OCI-LY1 (cell line): ENCODE results near the gene ASB15.

Experiments
- H2AFZ ChIP-seq: fragments of 200-600 bp; sonication (generic), shearing (Covaris generic); 2 replicates; pipeline ENCODE4 v1.6.0; 2014; ENCODE audit warnings: antibody characterized with exemption, mild to moderate bottlenecking, low read length
- H3F3A ChIP-seq: fragments of 200-600 bp; sonication (generic), shearing (Covaris generic); 2 replicates; pipeline ENCODE4 v1.6.0; 2014; ENCODE audit warnings: mild to moderate bottlenecking, antibody characterized with exemption, low read length, moderate library complexity; ENCODE audit not compliant: insufficient read depth
- H3K27ac ChIP-seq: fragments of 200-600 bp; sonication (generic); 2 replicates; pipeline ENCODE4 v1.5.1; 2014; ENCODE audit warnings: low read length, mixed run types, mild to moderate bottlenecking, low read depth; ENCODE audit not compliant: poor library complexity, severe bottlenecking
- H3K27me3 ChIP-seq: fragments of 200-600 bp; sonication (generic); 2 replicates; pipeline ENCODE4 v1.6.0; 2014; ENCODE audit warnings: antibody characterized with exemption, mild to moderate bottlenecking, low read length, moderate library complexity; ENCODE audit not compliant: insufficient read depth
- H3K36me3 ChIP-seq: fragments of 200-600 bp; sonication (generic); 2 replicates; pipeline ENCODE4 v1.6.1; 2014; ENCODE audit warnings: mild to moderate bottlenecking, antibody characterized with exemption, low read length, moderate library complexity, mixed read lengths; ENCODE audit not compliant: insufficient read depth
- H3K4me1 ChIP-seq: fragments of 200-600 bp; sonication (generic); 2 replicates; pipeline ENCODE4 v1.5.1; 2014; ENCODE audit warnings: mild to moderate bottlenecking, low read length, moderate library complexity; ENCODE audit not compliant: insufficient read depth, severe bottlenecking
- H3K4me2 ChIP-seq: fragments of 200-600 bp; sonication (generic), shearing (Covaris generic); 2 replicates; pipeline ENCODE4 v1.6.1; 2014; ENCODE audit warnings: low read length
- H3K4me3 ChIP-seq: fragments of 200-600 bp; sonication (generic); 2 replicates; pipeline ENCODE4 v1.5.1; 2014; ENCODE audit warnings: low read length, low read depth, mild to moderate bottlenecking, mixed read lengths; ENCODE audit not compliant: poor library complexity, severe bottlenecking
- H3K79me2 ChIP-seq: fragments of 200-600 bp; shearing (Covaris generic); 2 replicates; pipeline ENCODE4 v1.6.1; 2016; ENCODE audit warnings: mixed run types, low read length, mixed read lengths; ENCODE audit not compliant: insufficient read depth
- H3K9ac ChIP-seq: fragments of 200-600 bp; sonication (generic), shearing (Covaris generic); 2 replicates; pipeline ENCODE4 v1.6.1; 2014; ENCODE audit warnings: mild to moderate bottlenecking, low read length, mixed read lengths
- H3K9me2 ChIP-seq: fragments of 200-600 bp; sonication (generic), shearing (Covaris generic); 2 replicates; pipeline ENCODE4 v1.6.1; 2014; ENCODE audit warnings: low read depth, mild to moderate bottlenecking, low read length, mixed read lengths
- H3K9me3 ChIP-seq: fragments of 200-600 bp; shearing (Covaris generic); 2 replicates; pipeline ENCODE4 v1.6.1; 2014; ENCODE audit warnings: low read length, mixed read lengths
- H4K20me1 ChIP-seq: fragments of 200-600 bp; sonication (generic), shearing (Covaris generic); 2 replicates; pipeline ENCODE4 v1.6.0; 2016; ENCODE audit warnings: mild to moderate bottlenecking, low read length; ENCODE audit not compliant: insufficient read depth
- EZH2 ChIP-seq: fragments of 200-600 bp; sonication (generic), shearing (Covaris generic); IDR thresholded peaks from 2 replicates; pipeline ENCODE4 v1.8.0; 2017; ENCODE audit warnings: borderline replicate concordance, mixed run types, mild to moderate bottlenecking, antibody characterized with exemption, low read length, moderate library complexity, mixed read lengths
- TF ChIP-seq, protein P1 (sequence below): fragments of 200-600 bp; sonication (generic), shearing (Covaris generic); IDR thresholded peaks from 2 replicates; pipeline ENCODE4 v1.5.1; 2017; ENCODE audit warnings: mild to moderate bottlenecking, antibody characterized with exemption, low read length, moderate library complexity, mixed read lengths

ASB15 gene

DNA sequence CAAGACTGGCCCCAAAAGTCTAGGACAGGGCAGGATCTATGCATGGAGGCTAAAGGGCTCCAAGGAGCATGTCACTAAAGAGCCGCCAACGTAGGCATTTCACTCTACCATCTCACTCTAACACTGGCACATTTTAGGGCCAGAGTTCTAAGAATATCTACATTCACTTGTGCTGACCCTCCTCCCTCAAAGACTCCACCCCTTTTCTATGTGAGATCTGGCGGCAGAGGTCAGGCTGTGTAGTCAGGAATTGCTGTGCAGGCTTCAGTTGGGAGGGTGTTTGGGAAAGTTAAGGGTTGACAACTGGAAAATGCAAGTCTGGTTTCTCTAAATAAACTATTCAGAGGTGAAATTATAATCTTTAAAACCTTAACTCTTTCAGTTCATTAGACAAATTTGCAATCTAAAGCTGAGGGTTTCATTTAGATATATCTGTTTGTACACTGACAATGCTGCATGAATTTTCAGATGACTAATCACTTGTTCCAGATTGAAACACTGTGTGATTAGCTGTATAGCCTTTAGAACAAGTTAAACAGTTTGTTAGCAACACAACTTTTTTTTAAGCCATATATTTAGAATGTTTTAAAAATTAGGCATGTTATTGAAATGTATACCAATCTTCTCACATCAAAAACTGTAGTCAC lies 72.3 kb downstream of the ASB15 start:
- Histone ChIP-seq H2AFZ (no peak overlapping the region), H3K4me3 (no peak overlapping the region), H3K27ac (no peak overlapping the region), H3K9ac (no peak overlapping the region), H3K9me2 (no peaks in the 10 kb centered on the region), H4K20me1 (no peaks in the 10 kb centered on the region), H3K27me3 (no peaks in the 10 kb centered on the region), H3K9me3 (no peaks in the 10 kb centered on the region), H3K79me2 (no peaks in the 10 kb centered on the region), H3K4me1 (no peaks in the 10 kb centered on the region), H3K4me2 (no peak overlapping the region), H3F3A (no peaks in the 10 kb centered on the region), H3K36me3 (no peaks in the 10 kb centered on the region)
- TF ChIP-seq, protein P1, sequence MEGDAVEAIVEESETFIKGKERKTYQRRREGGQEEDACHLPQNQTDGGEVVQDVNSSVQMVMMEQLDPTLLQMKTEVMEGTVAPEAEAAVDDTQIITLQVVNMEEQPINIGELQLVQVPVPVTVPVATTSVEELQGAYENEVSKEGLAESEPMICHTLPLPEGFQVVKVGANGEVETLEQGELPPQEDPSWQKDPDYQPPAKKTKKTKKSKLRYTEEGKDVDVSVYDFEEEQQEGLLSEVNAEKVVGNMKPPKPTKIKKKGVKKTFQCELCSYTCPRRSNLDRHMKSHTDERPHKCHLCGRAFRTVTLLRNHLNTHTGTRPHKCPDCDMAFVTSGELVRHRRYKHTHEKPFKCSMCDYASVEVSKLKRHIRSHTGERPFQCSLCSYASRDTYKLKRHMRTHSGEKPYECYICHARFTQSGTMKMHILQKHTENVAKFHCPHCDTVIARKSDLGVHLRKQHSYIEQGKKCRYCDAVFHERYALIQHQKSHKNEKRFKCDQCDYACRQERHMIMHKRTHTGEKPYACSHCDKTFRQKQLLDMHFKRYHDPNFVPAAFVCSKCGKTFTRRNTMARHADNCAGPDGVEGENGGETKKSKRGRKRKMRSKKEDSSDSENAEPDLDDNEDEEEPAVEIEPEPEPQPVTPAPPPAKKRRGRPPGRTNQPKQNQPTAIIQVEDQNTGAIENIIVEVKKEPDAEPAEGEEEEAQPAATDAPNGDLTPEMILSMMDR, result no peak
- TF ChIP-seq EZH2, result no peak

DNA sequence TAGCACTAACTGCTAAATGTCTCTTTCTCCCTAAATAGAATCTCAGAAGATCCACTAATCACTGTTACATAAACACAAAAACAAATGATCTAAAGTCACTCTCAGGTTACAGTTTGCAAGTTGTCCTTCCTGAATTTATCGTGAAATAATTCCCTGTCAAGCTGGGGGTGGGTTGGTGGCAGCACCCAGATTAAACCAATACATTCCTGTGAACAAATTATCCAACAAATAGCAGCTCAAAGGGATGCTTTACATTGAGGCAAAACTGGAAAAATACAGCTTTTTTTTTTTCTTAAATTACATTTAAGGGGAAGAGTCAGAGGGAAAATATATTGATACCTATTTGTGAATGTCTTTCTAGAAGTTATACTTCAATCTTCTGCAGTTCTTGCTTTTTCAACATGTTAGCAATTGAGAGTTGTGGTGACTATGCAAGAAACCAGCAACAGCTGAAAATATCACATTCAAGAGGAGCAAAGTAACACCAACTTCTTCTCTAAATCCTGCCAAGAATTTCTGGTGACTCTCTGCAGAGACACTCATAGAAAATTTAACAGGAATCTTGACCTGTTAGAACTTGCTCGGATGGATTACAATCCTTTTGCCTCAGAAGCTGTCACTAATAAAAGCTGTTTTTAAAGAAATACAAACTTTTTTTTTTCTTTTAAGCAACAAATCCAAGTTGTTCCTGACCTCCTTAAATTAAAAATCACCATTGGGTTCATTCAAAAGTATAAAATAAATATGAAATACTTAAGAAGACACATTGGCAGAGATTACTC lies 73.0 kb downstream of the ASB15 start:
- no peaks in the 10 kb centered on the region for H3K4me1 ChIP-seq
- no peak overlapping the region for H3K4me2 ChIP-seq
- no peak overlapping the region for H3K27ac ChIP-seq
- no peak overlapping the region for H3K9ac ChIP-seq
- no peaks in the 10 kb centered on the region for H3K9me3 ChIP-seq
- no peak overlapping the region for H2AFZ ChIP-seq
- no peak overlapping the region for H3K4me3 ChIP-seq
- H3F3A ChIP-seq, result no peaks in the 10 kb centered on the region
- H3K9me2 ChIP-seq, result no peaks in the 10 kb centered on the region
- H3K27me3 ChIP-seq, result no peaks in the 10 kb centered on the region
- no peak for TF ChIP-seq EZH2
- TF ChIP-seq, protein P1, result no peak
- no peaks in the 10 kb centered on the region for H3K36me3 ChIP-seq
- no peaks in the 10 kb centered on the region for H3K79me2 ChIP-seq
- no peaks in the 10 kb centered on the region for H4K20me1 ChIP-seq

DNA sequence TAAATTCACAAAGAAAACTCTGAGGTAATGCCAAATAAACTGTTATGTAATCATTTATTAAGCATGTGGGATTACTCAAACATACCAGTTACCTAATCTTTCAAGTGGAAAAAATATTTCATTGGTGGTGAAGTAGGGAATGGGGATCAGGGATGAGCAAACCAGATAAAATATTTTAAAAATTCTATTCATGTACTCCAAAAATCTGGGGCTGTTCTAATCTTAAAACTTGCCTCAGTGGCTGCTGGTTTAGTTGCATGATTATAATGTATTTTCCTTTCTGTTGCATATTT lies 73.5 kb downstream of the ASB15 start:
- no peaks in the 10 kb centered on the region for H3K4me1 ChIP-seq
- H4K20me1 ChIP-seq, result no peaks in the 10 kb centered on the region
- H3K9ac ChIP-seq, result no peak overlapping the region
- H3K9me2 ChIP-seq, result no peaks in the 10 kb centered on the region
- H3K27ac ChIP-seq, result no peak overlapping the region
- TF ChIP-seq EZH2, result no peak
- TF ChIP-seq, protein P1, result no peak
- no peaks in the 10 kb centered on the region for H3K9me3 ChIP-seq
- no peak overlapping the region for H3K4me3 ChIP-seq
- H3F3A ChIP-seq, result no peaks in the 10 kb centered on the region
- H3K4me2 ChIP-seq, result no peak overlapping the region
- H3K36me3 ChIP-seq, result no peaks in the 10 kb centered on the region
- no peaks in the 10 kb centered on the region for H3K27me3 ChIP-seq
- H2AFZ ChIP-seq, result no peak overlapping the region
- no peaks in the 10 kb centered on the region for H3K79me2 ChIP-seq
